ENCODE data around the gene HYAL2.

Gene HYAL2

DNA sequence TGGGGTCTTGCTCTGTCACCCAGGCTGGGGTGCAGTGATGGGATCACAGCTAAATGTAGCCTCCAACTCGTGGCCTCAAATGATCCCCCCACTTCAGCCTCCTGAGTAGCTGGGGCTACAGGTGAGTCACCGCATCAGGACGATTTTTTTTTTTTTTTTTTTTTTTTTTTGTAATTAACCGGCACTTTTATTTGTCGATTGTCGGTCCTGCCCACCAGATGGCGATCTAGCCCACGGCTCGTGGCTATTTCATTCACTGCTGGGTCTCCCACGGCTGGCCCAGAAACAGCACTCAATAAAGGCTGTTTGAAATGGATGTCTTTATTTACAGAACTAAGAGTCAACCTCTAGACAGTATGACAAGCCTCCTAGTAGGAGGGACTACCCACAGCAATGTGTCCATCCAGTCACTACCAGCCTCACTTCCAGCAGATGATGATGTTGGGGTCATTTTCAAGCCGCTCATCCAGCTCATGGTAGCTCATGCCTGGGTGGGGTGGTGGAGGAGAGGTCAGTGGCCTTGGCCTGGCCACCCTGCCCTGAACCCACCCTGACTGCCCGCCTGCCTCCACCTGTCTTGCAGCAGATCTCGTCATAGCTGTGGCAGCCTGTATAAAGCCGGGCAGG is 24.8 kb upstream of the HYAL2 start:
- TF ChIP-seq, protein P1, sequence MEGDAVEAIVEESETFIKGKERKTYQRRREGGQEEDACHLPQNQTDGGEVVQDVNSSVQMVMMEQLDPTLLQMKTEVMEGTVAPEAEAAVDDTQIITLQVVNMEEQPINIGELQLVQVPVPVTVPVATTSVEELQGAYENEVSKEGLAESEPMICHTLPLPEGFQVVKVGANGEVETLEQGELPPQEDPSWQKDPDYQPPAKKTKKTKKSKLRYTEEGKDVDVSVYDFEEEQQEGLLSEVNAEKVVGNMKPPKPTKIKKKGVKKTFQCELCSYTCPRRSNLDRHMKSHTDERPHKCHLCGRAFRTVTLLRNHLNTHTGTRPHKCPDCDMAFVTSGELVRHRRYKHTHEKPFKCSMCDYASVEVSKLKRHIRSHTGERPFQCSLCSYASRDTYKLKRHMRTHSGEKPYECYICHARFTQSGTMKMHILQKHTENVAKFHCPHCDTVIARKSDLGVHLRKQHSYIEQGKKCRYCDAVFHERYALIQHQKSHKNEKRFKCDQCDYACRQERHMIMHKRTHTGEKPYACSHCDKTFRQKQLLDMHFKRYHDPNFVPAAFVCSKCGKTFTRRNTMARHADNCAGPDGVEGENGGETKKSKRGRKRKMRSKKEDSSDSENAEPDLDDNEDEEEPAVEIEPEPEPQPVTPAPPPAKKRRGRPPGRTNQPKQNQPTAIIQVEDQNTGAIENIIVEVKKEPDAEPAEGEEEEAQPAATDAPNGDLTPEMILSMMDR (conservative IDR thresholded peaks at IDR 0.05) = peak; percentile 89
- H3K27ac ChIP-seq = peak overlapping the region; percentile 91

DNA sequence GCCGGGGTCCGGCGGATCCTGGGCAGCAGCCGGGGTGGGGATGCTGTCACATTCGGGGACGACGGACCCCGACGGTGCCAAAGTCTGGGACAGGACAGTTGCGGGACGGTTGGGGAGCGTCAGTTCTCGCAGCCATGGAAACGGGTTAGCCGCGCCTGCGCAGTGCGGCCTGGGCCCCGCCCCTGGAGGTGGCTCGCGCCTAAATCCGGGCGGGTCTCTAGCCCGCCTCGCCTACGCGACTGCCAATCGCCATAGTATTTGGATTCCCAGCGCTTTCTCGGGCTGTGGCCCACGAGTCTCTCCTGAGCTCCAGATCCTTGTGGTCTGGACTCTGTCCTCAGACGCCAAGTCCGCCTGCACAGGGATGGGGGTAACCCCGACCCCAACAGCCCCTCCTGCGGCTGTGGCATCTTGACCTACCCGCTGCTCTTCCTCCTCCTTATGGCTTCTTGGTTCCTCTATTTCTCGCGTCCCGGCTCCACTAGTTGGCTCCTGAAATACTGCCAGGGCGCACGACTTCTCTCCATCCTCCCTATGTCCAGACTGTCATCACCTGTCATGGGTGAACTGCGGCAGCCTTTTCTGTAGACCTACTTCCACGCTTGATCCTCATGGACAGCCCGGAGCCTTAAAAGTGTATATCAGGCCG is 23.2 kb upstream of the HYAL2 start, which contains the start of gene ZMYND10:
TSS of gene ZMYND10 (minus strand) at position 147 of the 649 bp plus-strand sequence. CDS start 153 bp downstream, outside the sequence.
- peak within 1 kb of the TSS; percentile 58 for H3K27ac ChIP-seq
- TF ChIP-seq, protein P1 (conservative IDR thresholded peaks at IDR 0.05) = no peak

DNA sequence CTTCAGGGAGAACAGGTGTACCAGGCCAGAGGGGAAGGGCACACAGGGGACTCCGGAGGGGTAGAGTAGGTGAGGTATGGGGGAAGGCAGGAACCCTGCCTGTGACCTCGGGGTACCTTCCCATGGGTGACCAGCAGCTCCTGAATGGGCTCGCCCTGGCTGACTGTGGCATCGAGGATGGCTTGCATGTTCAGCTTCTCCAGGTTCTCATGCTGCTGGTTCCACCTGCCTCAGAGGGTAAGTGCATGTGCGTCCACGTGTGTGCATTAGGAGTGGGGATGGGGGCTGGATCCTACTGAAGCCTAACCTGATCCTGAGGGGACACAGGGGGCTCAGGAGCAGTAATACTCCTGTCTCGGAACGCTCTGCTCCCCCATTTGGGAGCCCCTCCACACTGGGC is 22.5 kb upstream of the HYAL2 start:
- TF ChIP-seq, protein P1 (conservative IDR thresholded peaks at IDR 0.05) = no peak
- H3K27ac ChIP-seq = peak overlapping the region; percentile 58; the same call in 1 of the 2 replicates

DNA sequence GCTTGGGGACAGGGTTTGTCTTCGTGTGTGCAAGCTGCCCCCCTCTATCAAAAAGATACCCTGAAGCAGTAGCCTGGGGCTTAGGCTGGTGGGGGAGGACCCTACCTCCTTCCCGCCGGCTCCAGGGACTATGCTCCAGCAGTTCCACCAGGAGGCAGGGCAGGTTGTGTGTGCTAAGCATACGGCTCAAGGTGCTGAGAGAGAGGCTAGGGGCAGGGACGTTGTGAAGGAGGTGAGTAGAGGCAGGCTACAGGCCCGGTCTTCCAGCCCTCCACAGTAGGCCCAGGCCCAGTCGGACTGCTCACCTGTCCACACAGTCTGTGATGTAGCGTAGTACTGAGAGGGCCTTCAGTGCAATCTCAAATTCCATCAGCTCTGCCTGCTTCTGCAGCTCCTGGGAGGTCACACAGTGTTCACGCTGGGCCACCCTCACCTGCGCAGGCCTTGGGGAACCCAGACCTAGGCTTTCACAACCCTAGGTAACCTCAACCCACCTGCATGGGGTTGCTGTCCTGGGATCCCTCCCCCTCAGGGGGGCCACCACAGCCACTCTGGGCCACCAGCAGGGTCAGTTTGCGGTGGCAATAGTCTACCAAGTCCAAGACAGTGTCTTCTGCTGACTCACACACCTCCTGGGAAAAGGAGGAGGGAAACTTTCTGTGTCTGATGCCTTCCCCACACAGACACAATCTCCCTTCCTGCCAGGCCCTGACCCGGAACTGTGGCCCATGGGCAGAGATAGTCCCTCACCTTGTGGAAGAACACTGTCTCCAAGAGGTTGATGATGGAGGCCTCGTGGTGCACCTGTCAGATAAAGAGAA is 20.5 kb upstream of the HYAL2 start:
- no peak overlapping the region for H3K27ac ChIP-seq
- TF ChIP-seq, protein P1 (conservative IDR thresholded peaks at IDR 0.05) = no peak

DNA sequence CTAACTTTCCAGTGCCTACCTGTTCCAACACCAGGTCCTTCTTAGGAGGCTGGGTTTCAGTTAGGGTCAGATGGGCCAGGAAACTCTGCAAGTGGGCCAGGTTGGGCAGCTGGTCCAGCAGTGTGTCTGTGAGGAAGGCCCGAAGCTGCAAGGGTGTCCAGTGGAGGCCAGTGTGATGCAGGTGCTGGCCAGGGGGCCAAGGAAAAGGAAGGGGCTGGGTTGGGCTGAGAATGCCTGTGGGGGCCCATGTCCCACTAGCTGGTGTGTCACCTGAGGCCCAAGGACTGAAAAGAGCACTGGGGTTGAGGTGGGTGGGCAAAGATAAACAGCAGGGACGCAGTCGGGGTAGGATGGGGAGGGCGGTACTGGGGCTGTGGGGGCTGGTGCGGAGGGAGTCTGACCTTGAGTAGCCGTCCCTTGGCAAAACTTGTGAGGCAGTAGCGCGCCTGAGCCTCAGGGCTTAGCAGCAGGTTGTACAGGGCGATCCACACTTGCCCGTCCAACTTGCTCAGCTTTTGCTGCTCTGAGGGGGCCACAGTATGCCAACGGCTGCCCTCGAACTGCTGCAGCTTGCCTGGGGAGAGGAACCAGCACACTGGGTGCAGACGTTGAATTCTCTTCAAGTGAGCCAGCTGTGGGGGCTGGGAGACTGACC is 19.6 kb upstream of the HYAL2 start:
- no peak overlapping the region for H3K27ac ChIP-seq
- TF ChIP-seq, protein P1 (conservative IDR thresholded peaks at IDR 0.05) = no peak

DNA sequence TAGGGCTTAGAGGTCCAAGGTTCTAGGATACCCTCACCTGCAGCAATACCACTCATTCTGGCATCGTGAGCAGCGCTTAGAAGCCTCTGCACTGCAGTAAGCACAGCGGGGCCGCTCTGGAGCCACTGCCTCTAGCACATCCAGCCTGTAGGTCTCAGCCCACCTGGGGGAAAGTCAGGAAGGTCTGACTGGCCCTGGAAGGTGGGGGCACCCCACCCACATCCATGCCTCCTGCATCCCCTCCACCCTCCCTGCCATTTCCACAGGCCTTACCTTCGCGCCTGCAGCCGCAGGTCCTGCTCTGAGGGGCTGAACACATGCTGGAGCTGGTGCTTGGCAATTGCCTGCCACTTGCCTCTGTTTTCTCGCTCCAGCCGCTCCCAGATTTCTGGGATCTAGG is 19.0 kb upstream of the HYAL2 start:
- H3K27ac ChIP-seq = no peak overlapping the region
- TF ChIP-seq, protein P1 (conservative IDR thresholded peaks at IDR 0.05) = no peak
